ENCODE measurements around the gene EDAR.

- TF ChIP-seq CTCF (IDR thresholded peaks at IDR 0.05 in 4 of 5, conservative IDR thresholded peaks at IDR 0.05 in 1 of 5) (no peak), POLR2A (IDR thresholded peaks at IDR 0.05) (no peak)
These were observed 38.5 kb downstream of the EDAR start for GRCh38 chr2:108950369-108951135.

Measured in gastrocnemius medialis (tissue), 4 donors.